RWPE2 (cell line): Measurements from ENCODE around the gene SYCP2.
"Not testable (repeated sequence)": the region's sequence is repeated elsewhere in the genome, so short reads cannot be mapped to it uniquely, and the experiment has no call there.

Experiments
- ATAC-seq: fragments of 200-7000 bp; cut with Tn5 transposase; 3 replicates; pipeline ENCODE4 v1.9.1; 2021; ENCODE audit warnings: low read depth
- DNase-seq: peaks from one replicate; pipeline ENCODE4 v3.0.0-alpha.2; 2020; ENCODE audit warnings: low spot score
- H3K27ac ChIP-seq: fragments of 450-650 bp; 2 replicates; pipeline ENCODE4 v1.5.1; 2017; ENCODE audit warnings: mild to moderate bottlenecking; ENCODE audit not compliant: poor library complexity, severe bottlenecking
- H3K27me3 ChIP-seq: fragments of 250-450 bp; sonication (Bioruptor Pico); 2 replicates; pipeline ENCODE4 v1.5.1; 2021; ENCODE audit warnings: mild to moderate bottlenecking, moderate library complexity; ENCODE audit not compliant: insufficient read depth, poor library complexity, severe bottlenecking
- H3K36me3 ChIP-seq: fragments of 250-450 bp; sonication (Bioruptor Pico); 2 replicates; pipeline ENCODE4 v1.5.1; 2020; ENCODE audit warnings: low read depth, mild to moderate bottlenecking, moderate library complexity
- H3K4me1 ChIP-seq: fragments of 250-450 bp; sonication (Bioruptor Pico); 2 replicates; pipeline ENCODE4 v1.5.1; 2021; ENCODE audit warnings: mild to moderate bottlenecking, moderate library complexity; ENCODE audit not compliant: insufficient read depth, poor library complexity, severe bottlenecking
- H3K4me3 ChIP-seq: fragments of 250-450 bp; sonication (Bioruptor Pico); 2 replicates; pipeline ENCODE4 v1.5.1; 2021; ENCODE audit warnings: mild to moderate bottlenecking, moderate library complexity; ENCODE audit not compliant: severe bottlenecking
- H3K9me3 ChIP-seq: fragments of 250-450 bp; sonication (Bioruptor Pico); 2 replicates; pipeline ENCODE4 v1.5.1; 2021; ENCODE audit warnings: mild to moderate bottlenecking, moderate library complexity; ENCODE audit not compliant: severe bottlenecking
- CTCF ChIP-seq: fragments of 450-650 bp; IDR thresholded peaks from one replicate; pipeline ENCODE4 v1.5.1; 2017; ENCODE audit warnings: mild to moderate bottlenecking, moderate library complexity; ENCODE audit not compliant: poor library complexity, severe bottlenecking

Gene SYCP2

GRCh38 chr20:59908855-59909254, 24.6 kb downstream of the SYCP2 start:
- no peaks in the 10 kb centered on the region for H3K9me3 ChIP-seq
- no peaks in the 10 kb centered on the region for H3K4me1 ChIP-seq

GRCh38 chr20:59903621-59904020, 29.8 kb downstream of the SYCP2 start:
- TF ChIP-seq CTCF, result no peak
- Histone ChIP-seq H3K4me1 (no peaks in the 10 kb centered on the region), H3K36me3 (peaks cover 5% of the 10 kb centered on the region; the same call in 1 of the 2 replicates), H3K4me3 (no peak overlapping the region), H3K9me3 (no peaks in the 10 kb centered on the region), H3K27me3 (no peaks in the 10 kb centered on the region), H3K27ac (no peak overlapping the region)
- no peak for ATAC-seq
- DNase-seq, result no peak

More at GRCh38 chr20:59908855-59909254, 24.6 kb downstream of the SYCP2 start:
- Histone ChIP-seq H3K27me3 (no peaks in the 10 kb centered on the region), H3K36me3 (peaks cover 11% of the 10 kb centered on the region), H3K4me3 (no peak overlapping the region), H3K27ac (no peak overlapping the region)
- DNase-seq (no peak), ATAC-seq (no peak)
- no peak for TF ChIP-seq CTCF

- H3K9me3 ChIP-seq, result no peaks in the 10 kb centered on the region
- no peak for TF ChIP-seq CTCF
- no peak overlapping the region for H3K27ac ChIP-seq
- H3K27me3 ChIP-seq, result no peaks in the 10 kb centered on the region
- no peak for ATAC-seq
- H3K36me3 ChIP-seq, result peaks cover 5% of the 10 kb centered on the region; the same call in 1 of the 2 replicates
- DNase-seq, result no peak
- H3K4me1 ChIP-seq, result no peaks in the 10 kb centered on the region
- no peak overlapping the region for H3K4me3 ChIP-seq
These were observed 31.0 kb downstream of the SYCP2 start for GRCh38 chr20:59902470-59902869.

GRCh38 chr20:59895908-59896307, 37.5 kb downstream of the SYCP2 start:
- Histone ChIP-seq H3K4me3 (no peak overlapping the region), H3K27ac (no peak overlapping the region), H3K36me3 (peaks cover 4% of the 10 kb centered on the region; the same call in 1 of the 2 replicates), H3K4me1 (no peaks in the 10 kb centered on the region), H3K27me3 (no peaks in the 10 kb centered on the region), H3K9me3 (no peaks in the 10 kb centered on the region)
- ATAC-seq (no peak), DNase-seq (no peak)
- no peak for TF ChIP-seq CTCF

GRCh38 chr20:59891581-59891980, 41.9 kb downstream of the SYCP2 start:
- Histone ChIP-seq H3K27me3 (no peaks in the 10 kb centered on the region), H3K27ac (no peak overlapping the region), H3K4me3 (no peak overlapping the region), H3K4me1 (no peaks in the 10 kb centered on the region), H3K36me3 (peaks cover 10% of the 10 kb centered on the region), H3K9me3 (no peaks in the 10 kb centered on the region)
- ATAC-seq (0 out of 3 replicates have a peak, but pooled peaks have one; percentile 36), DNase-seq (no peak)
- no peak for TF ChIP-seq CTCF

- H3K9me3 ChIP-seq, ATAC-seq, H3K27ac ChIP-seq, DNase-seq, H3K27me3 ChIP-seq, H3K4me1 ChIP-seq, H3K4me3 ChIP-seq: not testable (repeated sequence)
- H3K36me3 ChIP-seq, result peaks cover 18% of the 10 kb centered on the region
These were observed 43.4 kb downstream of the SYCP2 start for GRCh38 chr20:59890035-59890434.
